ENCODE measurements around the gene RAB8A. TPM values are rescaled to one million over a fixed set of nuclear protein-coding genes. Genes with fewer than 3 reads are reported as not detected.
A peak's percentile ranks its signal among the peaks of the same experiment; 100 is the strongest.

The RAB8A gene
- total and polyA plus RNA-seq, 9 of the 15 experiments (the other 6 are each of a cell fraction or from before 2014, with no cell fraction given), result 11.2 to 102 (median 53.2) TPM

DNA sequence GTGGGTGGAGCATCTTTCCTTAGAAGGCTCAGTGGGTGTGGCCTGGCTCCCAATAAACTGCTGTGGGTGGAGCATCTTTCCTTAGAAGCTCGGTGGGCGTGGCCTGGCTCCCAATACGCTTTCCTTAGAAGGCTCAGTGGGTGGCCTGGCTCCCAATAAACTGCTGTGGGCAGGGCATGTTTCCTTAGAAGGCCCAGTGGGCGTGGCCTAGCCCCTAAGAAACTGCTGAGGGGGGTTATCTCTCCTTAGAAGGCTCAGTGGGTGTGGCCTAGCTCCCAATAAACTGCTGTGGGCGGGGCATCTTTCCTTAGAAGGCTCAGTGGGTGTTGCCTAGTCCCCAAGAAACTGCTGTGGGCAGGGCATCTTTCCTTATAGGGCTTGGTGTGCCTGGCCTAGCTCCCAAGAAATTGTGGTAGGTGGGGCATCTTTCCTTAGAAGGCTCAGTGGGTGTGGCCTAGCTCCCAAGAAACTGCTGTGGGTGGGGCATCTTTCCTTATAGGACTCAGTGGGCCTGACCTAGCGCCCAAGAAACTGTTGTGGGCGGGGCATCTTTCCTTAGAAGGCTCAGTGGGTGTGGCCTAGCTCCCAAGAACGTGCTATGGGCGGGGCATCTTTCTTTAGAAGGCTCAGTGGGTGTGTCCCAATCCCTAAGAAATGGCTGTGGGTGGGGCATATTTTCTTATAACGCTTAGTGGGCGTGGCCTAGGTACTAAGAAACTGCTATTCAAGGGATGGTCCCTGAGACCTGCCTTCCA lies 42.1 kb downstream of the RAB8A start:
- 3% methylated on average over 10 of the region's 11 CpGs for WGBS (ENCODE audit: insufficient coverage, low coverage, missing lambda C conversion rate)
- DNase-seq (ENCODE audit: extremely low read depth in 1 of 4, low spot score in 3 of 4) (peak; percentile 61 to 87 (median 72)), FAIRE-seq (peak; percentile 100), ATAC-seq (peak; percentile 87)
- peak; percentile 87 for TF ChIP-seq BHLHE40 (IDR thresholded peaks at IDR 0.05; ENCODE audit: low read length)
- TF ChIP-seq C11orf30 (IDR thresholded peaks at IDR 0.05; ENCODE audit: low read depth), result peak; percentile 48
- peak; percentile 84 for TF ChIP-seq MIER1 (IDR thresholded peaks at IDR 0.05; ENCODE audit: low read depth)
- no peak for TF ChIP-seq POLR2AphosphoS5 (IDR thresholded peaks at IDR 0.05; ENCODE audit: control insufficient read depth, insufficient read depth, low read depth, low read length)
- TF ChIP-seq ILK (tag; IDR thresholded peaks at IDR 0.05; ENCODE audit: borderline replicate concordance, low read depth), result no peak
- peak in 1 of 2 experiments; percentile 93; a peak in 3 of 4 replicates for TF ChIP-seq SRF (CRISPR knock-in tag; IDR thresholded peaks at IDR 0.05)
- peak; percentile 67 for TF ChIP-seq NRF1 (conservative IDR thresholded peaks at IDR 0.05 in 1 of 2, IDR thresholded peaks at IDR 0.05 in 1 of 2)
- no peak; the same call in 1 of the 2 replicates for TF ChIP-seq SP1 (CRISPR knock-in tag; IDR thresholded peaks at IDR 0.05)
- peak; percentile 22; the same call in 1 of the 2 replicates for TF ChIP-seq MAFK (IDR thresholded peaks at IDR 0.05; ENCODE audit: low read length)
- TF ChIP-seq ZNF316 (IDR thresholded peaks at IDR 0.05), result peak; percentile 70
- no peaks in the 10 kb centered on the region for H3K9me3 ChIP-seq (replicated peaks; ENCODE audit: control insufficient read depth, insufficient read depth, low read depth, low read length)
- H3K4me3 ChIP-seq, result no peak overlapping the region
- BruUV-seq (replicated peaks), result no TSS peak
- no peaks in the 10 kb centered on the region for H3K36me3 ChIP-seq (ENCODE audit: control insufficient read depth, insufficient read depth, low read length)
- H3K9me1 ChIP-seq (ENCODE audit: control insufficient read depth, insufficient read depth, low read length), result no peaks in the 10 kb centered on the region
- POLR2A ChIA-PET, result interaction anchor here (0.7 to 1.9 kb wide), 6 partner anchors 10 to 317 kb away, joined by 3 to 5 read pairs (median 4); partner anchors contain the start of gene HSH2D
- no peak overlapping the region; the same call in 2 of the 3 replicates for H3K27ac ChIP-seq (ENCODE audit: extremely low read depth, low read depth, low read length)
- intact Hi-C loops (cut with micrococcal nuclease) (loop anchor here (5.0 kb wide), 1 partner anchor 41 kb away; the partner anchor contains the start of gene RAB8A), in situ Hi-C loops (cut with MboI) (no loop called here)
- H4K20me1 ChIP-seq (replicated peaks; ENCODE audit: control insufficient read depth, insufficient read depth, low read length), result peaks cover 3% of the 10 kb centered on the region; the same call in 1 of the 2 replicates
- CTCF ChIA-PET (ENCODE audit: low intra/inter-chr PET ratio), result no interaction called here
- peak overlapping the region; percentile 50 for H3K4me2 ChIP-seq (ENCODE audit: insufficient read depth, low read length)
- H3K4me1 ChIP-seq (replicated peaks in 1 of 2; ENCODE audit: control insufficient read depth in 2 of 2, insufficient read depth in 2 of 2, low read length in 2 of 2), result peaks cover 13 to 15% of the 10 kb centered on the region in 2 experiments; a peak in 4 of 5 replicates
- no peak overlapping the region for H3K9ac ChIP-seq (ENCODE audit: insufficient read depth in 1 of 2, low read depth in 2 of 2, low read length in 2 of 2)
- peaks cover 0 to 4% of the 10 kb centered on the region in 2 experiments; a peak in 1 of 5 replicates for H3K27me3 ChIP-seq (ENCODE audit: control insufficient read depth in 2 of 2, insufficient read depth in 2 of 2, low read length in 2 of 2)
- H2AFZ ChIP-seq (ENCODE audit: low read depth, low read length), result peak overlapping the region; percentile 55; the same call in 1 of the 2 replicates
- H3K79me2 ChIP-seq (ENCODE audit: control insufficient read depth, insufficient read depth, low read length), result no peaks in the 10 kb centered on the region
